ENCODE data around the gene GALNT7.
A peak's percentile ranks its signal among the peaks of the same experiment; 100 is the strongest.
"Not testable (repeated sequence)": the region's sequence is repeated elsewhere in the genome, so short reads cannot be mapped to it uniquely, and the experiment has no call there.

GALNT7 gene

DNA sequence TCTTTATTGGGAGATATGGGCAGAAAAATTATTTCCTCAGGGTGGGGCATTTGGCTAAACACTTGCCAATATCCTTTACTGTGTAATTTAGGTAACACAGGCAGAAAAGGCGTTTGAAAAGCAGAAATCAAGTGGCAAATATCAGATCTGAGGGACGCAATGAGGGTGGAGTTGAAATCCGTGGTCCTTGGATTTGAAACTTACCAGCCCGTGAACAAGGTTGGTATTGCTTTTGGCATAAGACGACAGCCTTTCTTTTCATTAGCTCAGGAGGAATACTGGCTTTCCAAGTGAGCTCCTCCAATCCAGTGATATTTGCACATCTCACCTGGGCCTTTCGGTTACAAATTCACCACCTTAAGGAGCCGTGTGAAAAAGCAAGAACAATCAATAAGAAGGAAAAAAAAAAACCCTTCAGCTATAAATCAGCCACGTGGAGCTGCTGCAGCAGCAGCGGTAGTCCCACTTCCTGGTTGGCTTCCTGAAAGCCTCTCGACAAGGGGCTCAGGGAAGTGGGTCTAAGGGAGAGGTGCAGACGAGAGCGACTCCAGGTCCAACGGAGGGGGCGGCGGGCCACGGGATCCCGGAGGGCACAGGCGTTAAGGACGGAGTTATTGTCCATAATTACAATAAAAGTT is 734 bp upstream of the GALNT7 start:
- DNase-seq = peak; percentile 33

DNA sequence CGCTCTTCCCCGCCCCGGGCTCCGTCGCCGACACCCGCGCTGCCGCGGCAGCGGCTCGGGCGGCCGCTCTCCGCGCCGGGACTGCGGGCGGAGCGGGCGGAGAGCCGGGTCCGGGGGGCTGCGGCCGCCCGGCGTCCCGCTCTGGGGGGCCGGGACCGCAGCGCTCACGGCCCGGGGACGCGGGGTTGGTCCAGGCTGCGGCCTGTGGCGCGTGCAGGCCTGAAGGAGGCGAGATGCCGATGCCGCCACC is 492 bp downstream of the GALNT7 start:
- DNase-seq = no peak

DNA sequence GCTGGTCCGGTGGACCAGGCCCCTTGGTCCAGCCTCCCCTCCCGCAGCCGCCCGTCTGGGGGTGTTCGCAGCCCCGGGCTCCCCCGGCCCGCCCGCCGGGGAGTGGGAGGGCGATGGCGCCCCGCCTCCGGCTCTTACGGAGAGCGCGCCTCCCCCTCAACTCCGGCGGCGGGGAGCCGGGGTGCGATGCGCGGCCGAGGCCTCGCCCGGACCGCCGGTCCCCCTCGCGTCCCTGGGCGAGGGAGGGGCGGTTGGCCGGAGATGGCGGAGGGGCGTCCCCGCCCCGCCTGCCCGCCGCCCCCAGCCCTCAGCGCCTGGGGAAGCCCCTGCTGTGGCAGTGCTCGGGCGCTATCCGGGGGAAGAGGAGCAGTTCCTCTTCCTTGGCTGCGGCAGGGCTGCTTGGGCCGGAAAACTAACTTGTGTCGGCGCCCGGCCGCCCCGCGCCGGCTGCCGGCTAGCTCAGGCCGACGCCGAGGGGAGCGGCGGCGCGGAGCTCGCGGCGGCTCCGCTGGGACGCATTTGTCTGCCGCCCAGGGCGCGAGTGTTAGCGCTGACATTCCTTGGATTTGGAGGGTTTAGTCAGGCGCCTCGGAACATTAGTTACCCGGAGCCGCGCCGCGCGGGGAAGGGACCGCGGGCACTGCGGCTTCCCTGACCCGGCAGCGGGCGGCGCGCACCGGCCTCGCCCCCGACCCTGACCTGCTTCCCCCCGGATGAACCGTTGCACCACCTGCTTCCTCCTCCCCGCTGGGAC is 994 bp downstream of the GALNT7 start:
- DNase-seq = peak; percentile 68

DNA sequence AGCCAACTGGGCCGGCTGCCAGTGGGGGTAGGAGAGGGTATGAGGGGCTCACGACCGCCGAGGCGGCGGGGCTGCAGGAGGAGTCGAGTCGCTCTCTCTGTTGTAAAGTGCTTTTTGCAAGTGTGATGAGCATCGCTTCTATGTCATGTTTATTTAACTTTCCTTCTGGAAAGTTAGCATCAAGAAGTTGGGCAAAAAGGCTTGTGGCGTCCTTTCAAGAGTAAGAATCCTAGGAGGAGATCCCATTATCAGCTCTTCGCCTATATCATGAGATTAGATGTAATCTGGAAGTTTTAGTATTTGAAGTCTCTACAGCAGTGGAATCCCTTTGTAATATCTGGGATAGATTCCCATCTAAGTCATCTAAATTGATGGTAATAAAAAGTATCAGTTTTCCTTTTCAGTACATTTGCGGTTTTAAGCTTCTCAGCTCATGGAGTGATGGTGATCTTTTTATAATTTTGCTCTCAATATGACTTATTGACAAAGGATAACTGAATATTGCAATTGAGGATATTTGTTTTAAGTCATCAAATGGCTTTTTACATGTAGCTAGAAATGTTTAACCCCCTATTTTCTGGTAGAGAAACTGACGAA is 1.7 kb downstream of the GALNT7 start:
- no peak for DNase-seq

DNA sequence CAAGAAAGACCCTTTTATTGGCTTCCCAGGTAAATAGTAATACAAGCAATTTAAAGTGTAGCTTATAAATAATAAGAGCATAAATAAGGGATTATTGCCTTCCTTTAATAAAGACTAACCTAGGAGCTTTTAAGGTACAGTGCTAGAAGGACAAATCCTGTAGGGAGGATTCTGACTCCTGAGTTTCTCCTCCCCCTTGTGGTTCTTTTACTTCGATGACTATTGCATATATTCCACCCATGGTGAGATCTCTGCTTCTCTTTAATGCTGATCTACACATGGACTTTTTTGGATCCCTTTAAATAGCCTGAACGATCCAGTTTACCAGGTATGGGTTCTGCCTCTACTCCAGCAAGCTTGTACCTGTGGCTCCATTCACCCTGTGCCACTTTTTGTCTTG is 2.5 kb downstream of the GALNT7 start:
- DNase-seq = peak; percentile 34

DNA sequence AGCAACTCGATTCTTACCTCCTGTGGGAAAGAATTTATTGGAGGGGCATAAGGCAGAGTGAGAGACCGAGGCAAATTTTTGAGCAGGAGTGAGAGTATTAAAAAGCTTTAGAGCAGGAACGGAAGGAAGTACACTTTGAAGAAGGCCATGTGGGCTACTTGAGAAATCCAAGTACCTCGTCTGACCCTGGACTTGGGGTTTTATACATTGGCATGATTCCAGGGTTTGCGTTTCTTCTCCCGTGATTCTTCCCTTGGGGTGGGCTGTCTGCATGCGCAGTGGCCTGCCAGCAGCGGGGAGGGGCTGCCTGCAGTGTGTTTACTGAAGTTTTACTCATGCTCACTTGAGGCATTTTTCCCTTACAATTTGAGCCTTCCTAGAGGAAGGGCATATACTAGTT is 3.4 kb downstream of the GALNT7 start:
- DNase-seq = no peak

DNA sequence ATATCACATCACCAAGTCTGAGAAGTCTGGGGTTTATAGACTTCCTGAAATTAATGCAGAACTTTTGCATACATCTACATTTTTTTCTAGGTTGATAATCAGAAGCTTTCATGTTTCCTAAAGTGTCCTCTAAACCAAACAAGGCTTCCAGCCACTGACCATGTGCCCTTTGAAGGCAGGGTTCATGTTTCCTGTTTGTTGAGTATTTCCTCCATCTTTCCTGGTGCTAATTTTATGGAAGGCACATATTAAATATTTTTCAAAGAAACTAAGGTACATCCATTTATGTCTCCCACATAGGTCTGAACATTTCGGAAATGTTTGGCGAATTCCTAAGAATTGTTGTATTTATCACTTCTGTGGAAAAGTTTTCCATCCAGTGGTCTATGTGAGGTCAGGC is 5.6 kb downstream of the GALNT7 start:
- no peak for DNase-seq

DNA sequence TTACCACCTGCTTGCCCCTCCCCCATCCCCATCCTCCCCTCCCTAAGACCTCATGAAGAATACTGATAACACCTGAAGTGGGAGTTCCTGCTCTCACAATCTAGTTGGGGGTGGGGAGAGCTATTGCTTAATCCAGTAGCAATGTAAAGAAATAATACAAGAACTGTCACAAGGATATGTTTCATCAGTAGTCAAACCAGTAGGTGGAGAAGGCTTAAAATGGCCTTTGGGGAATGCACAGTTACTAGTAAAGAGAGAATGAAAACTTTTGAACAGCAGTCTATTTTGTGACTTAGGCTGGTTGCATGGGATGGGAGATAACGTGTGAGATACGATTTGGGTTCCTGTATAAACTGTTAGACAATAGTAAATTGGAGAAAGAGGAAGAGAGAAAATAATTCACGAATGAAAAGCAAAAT is 6.0 kb downstream of the GALNT7 start:
- DNase-seq = no peak

DNA sequence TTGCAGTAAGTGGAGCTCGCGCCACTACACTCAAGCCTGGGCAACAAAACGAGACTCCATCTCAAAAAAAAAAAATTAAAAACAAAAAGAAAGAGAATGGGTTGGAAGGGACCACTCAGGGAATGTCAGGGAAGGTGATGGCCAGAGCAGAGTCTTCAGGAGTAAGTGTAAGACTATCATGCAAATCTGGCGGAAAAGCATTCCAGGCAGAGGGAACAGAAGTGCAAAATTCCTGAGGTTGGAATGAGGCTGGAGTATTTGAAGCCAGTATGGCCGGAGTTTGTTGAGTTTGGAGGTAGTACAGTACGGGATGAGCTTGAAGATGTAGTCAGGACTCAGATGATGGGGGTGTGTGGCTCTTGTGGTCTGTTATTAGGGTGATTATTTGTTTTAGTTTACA is 7.4 kb downstream of the GALNT7 start:
- DNase-seq = no peak

DNA sequence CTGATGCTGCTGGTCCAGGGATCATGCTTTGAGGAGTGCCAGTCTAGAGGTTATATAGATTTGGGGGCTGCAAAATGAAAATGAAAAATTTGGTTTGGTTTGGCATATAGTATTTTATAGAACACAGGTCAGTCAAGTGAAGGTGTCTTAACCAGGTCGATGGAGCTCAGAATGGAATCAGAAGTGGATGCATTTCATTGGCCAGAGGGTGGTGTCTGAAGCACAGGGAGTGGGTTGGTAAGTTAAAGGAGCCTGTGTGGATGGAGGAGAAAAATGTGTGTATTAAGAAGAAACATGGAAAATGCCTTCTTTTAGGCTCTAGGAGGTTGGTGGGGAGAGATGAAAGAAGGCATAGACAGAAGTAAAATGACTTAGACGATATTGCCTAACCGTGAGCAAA is 8.6 kb downstream of the GALNT7 start:
- DNase-seq = no peak

DNA sequence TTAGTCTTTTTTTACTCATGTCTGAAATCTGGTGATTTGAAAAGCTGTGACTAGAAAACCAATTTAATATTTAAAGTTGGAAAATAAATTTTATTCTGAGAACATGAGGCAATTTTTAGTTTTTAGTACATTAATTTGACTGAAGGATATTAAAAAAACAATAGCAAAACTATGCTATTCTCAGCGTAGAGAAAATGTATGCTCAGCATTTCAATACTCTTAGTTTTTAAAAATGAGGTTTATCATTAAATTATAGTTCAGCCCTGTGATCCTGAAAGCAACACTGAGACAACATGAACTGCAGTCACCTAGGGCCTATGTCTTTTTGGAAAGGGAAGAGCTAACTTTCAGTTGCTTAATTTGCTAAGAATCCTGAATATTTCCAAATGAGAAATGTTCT is 9.5 kb downstream of the GALNT7 start:
- DNase-seq = no peak

DNA sequence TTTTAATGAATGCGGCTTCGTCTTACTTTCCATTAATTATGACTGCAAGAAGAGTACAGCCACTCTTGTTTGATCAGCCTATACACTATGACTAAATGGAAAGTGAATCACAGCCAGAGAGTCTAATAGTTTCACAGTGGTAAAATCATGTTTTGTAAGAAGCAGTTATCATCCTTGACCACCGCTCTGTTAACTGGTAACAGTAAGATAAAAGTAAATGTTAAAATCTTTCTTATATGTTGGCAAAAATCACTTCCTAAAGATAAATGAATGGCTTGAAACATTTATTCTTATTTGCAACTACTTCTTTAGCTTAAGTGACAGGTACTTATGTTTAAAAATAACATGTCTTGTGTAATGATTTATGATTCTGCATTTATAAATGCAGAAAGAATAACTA is 13.2 kb downstream of the GALNT7 start:
- peak; percentile 71 for DNase-seq

DNA sequence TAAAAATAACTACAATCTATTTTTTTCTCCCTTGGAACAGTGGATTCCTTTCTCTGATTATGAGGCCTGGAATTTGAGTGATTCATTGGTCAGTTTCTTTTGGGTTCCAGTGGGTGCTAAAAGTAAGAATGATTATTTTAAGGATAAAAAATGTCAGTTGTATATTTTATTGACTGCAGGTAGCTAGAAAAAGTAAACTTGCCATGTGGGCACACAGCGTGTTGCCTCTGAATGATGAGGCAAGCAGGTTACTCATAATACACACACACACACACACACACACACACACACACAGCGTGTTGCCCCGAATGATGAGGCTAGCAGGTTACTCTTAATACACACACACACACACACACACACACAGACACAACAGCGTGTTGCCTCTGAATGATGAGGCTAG is 13.8 kb downstream of the GALNT7 start:
- peak; percentile 86 for DNase-seq

DNA sequence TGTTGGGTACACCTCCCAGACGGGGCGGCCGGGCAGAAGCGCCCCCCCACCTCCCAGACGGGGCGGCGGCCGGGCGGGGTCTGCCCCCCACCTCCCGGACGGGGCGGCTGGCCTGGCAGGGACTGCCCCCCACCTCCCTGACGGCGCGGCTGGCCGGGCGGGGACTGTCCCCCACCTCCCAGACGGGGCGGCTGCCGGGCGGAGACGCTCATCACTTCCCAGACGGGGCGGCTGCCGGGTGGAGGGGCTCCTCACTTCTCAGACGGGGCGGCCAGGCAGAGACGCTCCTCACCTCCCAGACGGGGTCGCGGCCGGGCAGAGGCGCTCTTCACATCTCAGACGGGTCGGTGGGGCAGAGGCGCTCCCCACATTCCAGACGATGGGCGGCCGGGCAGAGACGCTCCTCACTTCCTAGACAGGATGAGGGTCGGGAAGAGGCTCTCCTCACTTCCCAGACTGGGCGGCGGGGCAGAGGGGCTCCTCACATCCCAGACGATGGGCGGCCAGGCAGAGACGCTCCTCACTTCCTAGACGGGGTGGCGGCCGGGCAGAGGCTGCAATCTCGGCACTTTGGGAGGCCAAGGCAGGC is 15.1 kb downstream of the GALNT7 start:
- DNase-seq = not testable (repeated sequence)

DNA sequence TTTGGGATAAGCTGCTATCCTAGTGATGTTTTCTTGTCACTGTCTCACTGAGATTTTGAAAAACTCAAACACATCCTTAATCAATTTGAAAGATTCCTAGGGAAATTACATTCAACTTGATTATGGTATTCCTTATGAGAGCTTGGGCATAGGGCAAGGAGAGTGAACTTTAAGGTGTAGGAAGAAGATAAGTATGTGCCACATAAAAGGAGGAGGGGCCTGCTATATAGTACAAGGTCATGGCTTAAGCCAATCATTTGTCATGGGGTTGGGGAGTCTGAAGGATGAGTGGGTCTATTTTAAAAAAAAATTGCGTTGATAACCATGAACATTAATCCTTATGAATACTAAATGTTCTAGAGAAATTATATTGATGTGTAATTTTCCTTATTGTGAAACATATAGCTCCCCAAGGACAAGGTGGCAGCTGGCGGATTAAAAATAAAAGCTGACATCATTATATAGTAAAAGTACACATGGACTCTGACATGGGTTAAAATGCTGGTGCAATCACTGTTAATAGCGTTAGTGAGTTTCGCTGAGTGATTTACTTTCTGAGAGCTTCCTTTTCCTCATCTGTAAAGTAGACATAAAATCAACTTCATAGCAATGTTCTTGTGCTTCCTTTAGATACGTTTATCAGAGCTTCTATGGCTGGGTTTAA is 17.4 kb downstream of the GALNT7 start:
- DNase-seq = no peak

DNA sequence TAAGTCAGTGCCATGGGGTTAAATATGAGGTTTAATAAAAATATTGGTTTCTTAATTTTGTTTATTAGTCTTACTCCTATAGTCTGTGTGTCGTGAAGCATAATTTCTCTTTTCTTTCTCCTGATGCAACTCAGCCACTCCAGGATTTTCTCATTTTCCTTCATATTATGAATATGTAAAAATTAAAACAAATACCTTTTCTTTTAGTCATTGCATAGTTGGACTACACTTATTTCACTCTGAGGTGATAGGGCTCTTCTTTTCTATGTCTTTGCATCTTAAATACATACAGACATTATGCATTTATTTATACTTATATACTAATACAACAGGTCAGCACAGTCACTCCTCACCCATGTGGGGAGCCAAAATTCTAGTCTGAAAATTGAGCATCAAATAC is 19.1 kb downstream of the GALNT7 start:
- DNase-seq = no peak

DNA sequence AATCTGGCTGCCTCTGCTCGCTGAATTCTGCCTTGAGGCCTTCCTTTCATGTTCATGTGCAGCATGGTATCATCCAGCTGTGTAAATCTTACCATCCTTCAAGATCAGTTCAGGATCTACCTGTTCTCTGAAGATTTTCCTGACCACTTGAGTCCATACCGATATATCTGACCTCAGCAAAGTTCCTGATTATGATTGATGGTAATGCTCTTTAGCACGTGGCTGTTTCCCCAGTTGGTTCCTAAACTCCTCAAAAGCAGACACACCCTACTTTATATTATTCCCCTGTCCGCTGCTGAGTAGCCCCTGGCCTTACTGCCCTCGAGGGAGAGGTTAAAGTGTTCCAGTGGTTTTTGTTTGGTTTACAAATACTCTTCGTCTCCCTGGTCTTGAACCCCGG is 20.0 kb downstream of the GALNT7 start:
- no peak for DNase-seq

DNA sequence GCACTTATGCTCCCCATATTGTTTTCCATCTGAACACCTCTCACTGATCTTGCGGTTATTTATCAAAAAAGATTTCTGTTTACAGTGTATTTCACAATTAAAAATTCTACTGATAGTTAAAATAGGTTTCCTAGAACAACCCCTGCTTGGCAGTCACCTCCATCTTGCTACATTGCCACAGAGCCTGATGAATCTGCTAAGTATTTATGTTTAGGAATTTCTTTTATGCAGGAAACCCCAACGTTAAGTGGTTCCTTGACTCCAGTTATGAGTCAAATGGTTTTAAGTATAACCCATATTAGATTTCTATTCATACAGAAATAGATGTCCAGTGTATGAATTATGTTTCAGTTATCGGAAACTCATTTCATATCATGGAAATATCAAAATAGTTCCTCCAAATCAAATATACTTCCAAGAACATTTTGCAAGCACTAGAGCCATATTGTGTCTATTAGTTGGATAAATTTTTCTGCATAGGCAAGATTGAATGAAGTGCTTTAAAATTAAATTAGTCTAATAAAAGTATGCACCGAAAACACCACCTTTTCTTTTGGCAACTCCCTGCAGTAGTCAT is 20.6 kb downstream of the GALNT7 start:
- DNase-seq = peak; percentile 65

DNA sequence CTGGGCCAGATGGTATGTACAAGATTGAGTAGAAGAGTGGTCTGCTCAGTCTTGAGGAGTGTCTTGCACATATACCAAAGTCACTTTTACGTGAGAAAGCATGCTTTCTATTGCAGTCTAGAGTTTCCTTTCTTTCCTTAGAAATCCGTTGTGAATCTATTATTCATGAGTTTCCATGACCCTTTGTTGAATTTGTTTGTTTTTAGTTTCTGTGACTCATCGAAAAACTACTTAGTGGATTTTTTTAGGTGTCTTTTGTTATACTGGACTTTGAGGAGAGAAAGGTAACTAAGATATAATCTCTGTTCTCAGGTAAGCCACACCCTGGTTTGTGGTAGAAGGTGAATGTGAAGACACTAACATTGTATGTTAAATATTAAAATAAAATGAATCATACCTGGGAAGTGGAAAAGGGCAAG is 23.0 kb downstream of the GALNT7 start:
- DNase-seq = no peak

DNA sequence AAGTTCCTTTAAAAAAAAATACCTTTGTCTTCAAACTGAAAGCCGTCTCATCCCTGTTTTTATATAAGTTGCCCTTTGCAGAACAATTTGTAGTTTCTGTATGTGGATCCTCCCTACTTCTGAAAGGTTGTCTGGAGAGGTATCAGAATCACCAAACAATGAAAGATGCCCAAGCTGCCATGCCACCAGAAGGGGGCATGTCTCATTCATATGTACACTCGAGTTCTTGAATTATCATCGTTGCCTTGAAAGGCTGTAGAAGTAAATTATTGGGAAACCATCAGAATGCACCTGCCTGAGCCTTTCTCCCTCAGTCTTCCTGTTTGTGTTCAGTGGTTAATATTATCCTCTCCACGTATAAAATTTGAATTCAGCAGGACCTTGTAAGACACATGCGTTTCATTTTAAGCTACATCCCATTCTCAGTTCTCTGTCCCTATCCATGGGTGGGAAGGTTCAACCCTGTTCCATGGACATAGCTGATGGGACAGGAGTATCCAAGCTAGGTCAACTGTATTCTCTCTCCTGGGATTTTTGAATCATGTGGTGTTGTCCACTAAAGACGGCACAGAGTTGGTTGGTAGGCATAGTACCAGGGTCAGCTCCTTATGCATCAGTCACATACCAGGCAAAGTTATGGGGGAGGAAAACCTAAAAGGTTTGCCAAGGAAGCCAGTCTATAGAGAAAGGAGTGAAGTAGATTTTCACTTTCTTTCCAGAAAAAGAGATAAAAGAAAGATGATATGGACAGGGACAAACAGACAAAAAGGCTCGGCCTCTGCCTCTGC is 24.0 kb downstream of the GALNT7 start:
- DNase-seq = no peak

DNA sequence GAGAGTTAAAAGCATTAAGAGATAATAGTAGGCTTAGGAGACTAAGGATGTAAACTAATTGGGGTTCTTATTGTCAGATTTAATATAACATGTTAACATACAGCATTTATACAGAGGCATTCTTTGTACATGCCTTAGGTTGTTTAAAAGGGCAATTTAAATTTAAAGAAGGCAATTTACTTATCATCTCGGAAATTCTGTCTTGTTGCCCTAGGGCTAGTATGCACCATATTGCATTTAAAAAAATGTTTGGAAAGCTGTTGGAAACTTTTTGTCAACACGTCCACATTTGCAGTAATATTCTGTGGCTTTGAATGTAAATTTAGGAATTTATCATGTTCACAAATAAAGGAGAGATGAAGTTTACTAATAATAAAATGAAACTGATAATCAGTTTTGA is 25.5 kb downstream of the GALNT7 start:
- DNase-seq = no peak

DNA sequence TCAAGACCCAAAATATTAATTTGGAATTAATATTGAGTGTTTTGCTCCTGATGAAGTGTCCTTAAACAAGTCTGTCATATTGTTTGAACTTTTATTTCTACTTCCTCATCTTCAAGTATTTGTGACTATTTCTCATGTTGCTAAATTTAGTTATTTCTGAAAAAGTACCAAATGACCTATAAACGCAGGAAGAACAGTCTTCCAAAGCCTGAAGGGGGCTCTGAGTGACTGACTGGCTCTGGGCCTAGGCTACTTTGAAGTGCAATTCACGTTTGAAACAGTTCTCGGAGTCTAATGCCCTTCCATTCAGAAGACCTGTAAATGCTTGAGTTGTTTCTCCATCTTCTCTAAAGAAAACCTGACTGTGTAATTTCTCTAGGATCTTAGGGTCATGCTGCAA is 26.5 kb downstream of the GALNT7 start:
- no peak for DNase-seq

DNA sequence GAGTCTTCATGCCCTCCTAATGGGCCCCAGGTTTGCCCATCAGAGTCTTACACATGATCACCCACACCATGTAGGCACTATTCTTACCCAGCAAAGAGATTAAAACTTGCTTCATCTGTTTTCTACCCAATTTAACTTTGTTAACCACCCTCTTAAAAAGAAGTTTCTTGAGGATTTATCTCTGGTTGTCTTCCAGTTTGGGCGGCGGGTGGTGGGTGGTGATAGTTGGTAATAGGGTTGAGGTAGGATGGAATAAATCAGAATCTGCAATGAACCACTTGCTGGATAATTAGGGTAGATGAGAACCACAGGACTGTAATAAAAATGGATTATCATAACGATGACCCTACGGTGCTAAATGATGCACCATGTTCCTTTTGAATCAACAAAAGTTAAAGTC is 30.9 kb downstream of the GALNT7 start:
- DNase-seq = no peak

Measured in fibroblast of skin of right biceps (primary cell).